ENCODE data around the gene CER1. TPM values are rescaled to one million over a fixed set of nuclear protein-coding genes. Genes with fewer than 3 reads are reported as not detected.

The CER1 gene
- total and polyA plus RNA-seq, 2 of the 4 experiments (the other 2 are of a cell fraction) = not detected

- in situ Hi-C loops (cut with MboI; ENCODE audit: low sequenced_read_pairs) (no loop called here), dilution Hi-C loops (cut with HindIII; ENCODE audit: low sequenced_read_pairs, unreplicated experiment) (no loop called here), intact Hi-C loops (cut with micrococcal nuclease) (no loop called here)
- Histone ChIP-seq H3K27me3 (ENCODE audit: control insufficient read depth, insufficient read depth, low read length) (no peaks in the 10 kb centered on the region), H2BK20ac (ENCODE audit: low read depth, low read length) (no peak overlapping the region), H4K91ac (ENCODE audit: insufficient read depth, low read depth, low read length) (no peak overlapping the region), H2AK5ac (ENCODE audit: low read depth, low read length) (no peak overlapping the region), H2BK15ac (ENCODE audit: low read depth, low read length) (no peak overlapping the region), H3K4me1 (ENCODE audit: control insufficient read depth, insufficient read depth, low read length) (no peaks in the 10 kb centered on the region), H3K27ac (ENCODE audit: insufficient read depth, low read length) (no peak overlapping the region), H3K4me2 (ENCODE audit: low read depth, low read length) (no peak overlapping the region), H3K9me3 (ENCODE audit: control insufficient read depth, insufficient read depth, low read length) (no peaks in the 10 kb centered on the region), H3K4me3 (ENCODE audit: insufficient read depth, low read depth, low read length) (no peak overlapping the region), H3K4ac (ENCODE audit: low read depth, low read length) (no peak overlapping the region), H3K23ac (ENCODE audit: low read depth, low read length) (no peak overlapping the region), H4K20me1 (ENCODE audit: insufficient read depth, low read length) (no peaks in the 10 kb centered on the region), H2BK120ac (ENCODE audit: low read depth, low read length) (no peak overlapping the region), H3K9me1 (ENCODE audit: insufficient read depth, low read length) (no peaks in the 10 kb centered on the region), H3K18ac (ENCODE audit: low read depth, low read length) (no peak overlapping the region), H2BK5ac (ENCODE audit: low read depth, low read length, poor library complexity, severe bottlenecking) (no peak overlapping the region), H2AFZ (replicated peaks; ENCODE audit: low read length, poor library complexity) (no peak overlapping the region), H3K79me1 (ENCODE audit: low read depth in 1 of 2, low read length in 2 of 2) (no peaks in the 10 kb centered on the region), H3K9ac (ENCODE audit: low read depth, low read length) (no peak overlapping the region), H4K5ac (ENCODE audit: low read depth, low read length) (no peak overlapping the region), H3K56ac (ENCODE audit: extremely low read depth, insufficient read depth, low read length) (no peak overlapping the region), H2AK9ac (replicated peaks; ENCODE audit: low read depth, low read length, poor library complexity) (no peak overlapping the region), H4K8ac (ENCODE audit: low read depth in 2 of 2, low read length in 2 of 2) (no peak overlapping the region), H3K14ac (replicated peaks; ENCODE audit: low read depth, low read length) (no peak overlapping the region), H3K36me3 (ENCODE audit: control insufficient read depth, insufficient read depth, low read length) (no peaks in the 10 kb centered on the region)
- no CpG with 5 or more reads among the region's 1 CpG for WGBS, 2 experiments (ENCODE audit: extremely low coverage in 2 of 2, insufficient read length in 1 of 2)
- ChIA-PET CTCF (no interaction called here), POLR2A (ENCODE audit: unreplicated experiment) (no interaction called here)
- TF ChIP-seq NFE2L2 (IDR thresholded peaks at IDR 0.05; ENCODE audit: low read depth, low read length) (no peak), CTCF (conservative IDR thresholded peaks at IDR 0.05; ENCODE audit: low read depth, low read length) (no peak), RAD21 (IDR thresholded peaks at IDR 0.05; ENCODE audit: low read length) (no peak), MXI1 (IDR thresholded peaks at IDR 0.05; ENCODE audit: borderline replicate concordance, low read depth, low read length) (no peak), CHD1 (IDR thresholded peaks at IDR 0.05; ENCODE audit: low read depth, low read length) (no peak), RFX5 (IDR thresholded peaks at IDR 0.05; ENCODE audit: low read depth, low read length) (no peak), CEBPB (IDR thresholded peaks at IDR 0.05; ENCODE audit: low read depth, low read length) (no peak), POLR2A (IDR thresholded peaks at IDR 0.05; ENCODE audit: low read depth, low read length) (no peak), USF2 (IDR thresholded peaks at IDR 0.05; ENCODE audit: low read depth, low read length) (no peak), RCOR1 (IDR thresholded peaks at IDR 0.05; ENCODE audit: insufficient replicate concordance, low read length) (no peak), MAFK (IDR thresholded peaks at IDR 0.05; ENCODE audit: low read depth, low read length) (no peak), ELK1 (IDR thresholded peaks at IDR 0.05; ENCODE audit: borderline replicate concordance, low read depth, low read length) (no peak), SMC3 (IDR thresholded peaks at IDR 0.05; ENCODE audit: low read depth, low read length) (no peak), BHLHE40 (IDR thresholded peaks at IDR 0.05; ENCODE audit: low read depth, low read length) (no peak), MAZ (IDR thresholded peaks at IDR 0.05; ENCODE audit: borderline replicate concordance, low read depth, low read length) (no peak), FOS (IDR thresholded peaks at IDR 0.05; ENCODE audit: low read depth, low read length) (no peak)
- BruUV-seq (replicated peaks) = no TSS peak
- ATAC-seq (ENCODE audit: low read depth) (no peak), DNase-seq (no peak)
These were observed 22.2 kb upstream of the CER1 start for GRCh38 chr9:14744768-14745167.

Data from IMR-90 (cell line).